IPS DF 4.7 (cell line): Measurements from ENCODE around the gene GPR15.

Experiments used
- DNase-seq: peaks from one replicate; pipeline ENCODE4 v3.0.0-alpha.2; 2013; ENCODE audit warnings: low spot score; ENCODE audit errors: extremely low read depth

Gene GPR15

GRCh38 chr3:98529856-98530459 lies 1.8 kb upstream of the GPR15 start:
- DNase-seq, result no peak

GRCh38 chr3:98530676-98531075 lies 1.1 kb upstream of the GPR15 start:
- DNase-seq, result no peak

- no peak for DNase-seq
Measured at GRCh38 chr3:98532275-98532637, 478 bp downstream of the GPR15 start.

- no peak for DNase-seq
Measured at GRCh38 chr3:98532709-98533571, 1.2 kb downstream of the GPR15 start.

GRCh38 chr3:98534168-98534567 lies 2.4 kb downstream of the GPR15 start:
- no peak for DNase-seq

GRCh38 chr3:98534734-98535133 lies 3.0 kb downstream of the GPR15 start:
- DNase-seq, result no peak

GRCh38 chr3:98536456-98537017 lies 4.8 kb downstream of the GPR15 start:
- no peak for DNase-seq

GRCh38 chr3:98540346-98540745 lies 8.6 kb downstream of the GPR15 start:
- no peak for DNase-seq

- no peak for DNase-seq
Measured at GRCh38 chr3:98541695-98542094, 9.9 kb downstream of the GPR15 start.

- no peak for DNase-seq
Measured at GRCh38 chr3:98542623-98543022, 10.8 kb downstream of the GPR15 start.

- DNase-seq, result no peak
Measured at GRCh38 chr3:98545940-98546339, 14.2 kb downstream of the GPR15 start.

GRCh38 chr3:98548544-98548943 lies 16.8 kb downstream of the GPR15 start:
- no peak for DNase-seq

- no peak for DNase-seq
Measured at GRCh38 chr3:98550833-98551232, 19.1 kb downstream of the GPR15 start.

- no peak for DNase-seq
Measured at GRCh38 chr3:98551236-98551635, 19.5 kb downstream of the GPR15 start.

- DNase-seq, result no peak
Measured at GRCh38 chr3:98551754-98552153, 20.0 kb downstream of the GPR15 start.

- no peak for DNase-seq
Measured at GRCh38 chr3:98552232-98553020, 20.6 kb downstream of the GPR15 start.

GRCh38 chr3:98553021-98553563 lies 21.3 kb downstream of the GPR15 start:
- no peak for DNase-seq

- DNase-seq, result no peak
Measured at GRCh38 chr3:98553753-98554152, 22.0 kb downstream of the GPR15 start.

GRCh38 chr3:98554580-98554979 lies 22.8 kb downstream of the GPR15 start:
- DNase-seq, result no peak

GRCh38 chr3:98555025-98555379 lies 23.2 kb downstream of the GPR15 start:
- no peak for DNase-seq
